Activated T-cell treated with anti-CD3 and anti-CD28 coated beads, Interleukin-2, amount 50 U/mL, for 24 hours (primary cell): ENCODE data around the gene TIMM21.

Experiments used
- DNase-seq: peaks from one replicate; pipeline ENCODE4 v3.0.0-alpha.2; 2020
- H3K27ac Mint-ChIP-seq: 2 replicates; pipeline ENCODE4 v1.8.0; 2020; ENCODE audit warnings: mild to moderate bottlenecking, mixed read lengths
- H3K27me3 Mint-ChIP-seq: 2 replicates; pipeline ENCODE4 v1.8.0; 2020; ENCODE audit warnings: mixed read lengths
- H3K36me3 Mint-ChIP-seq: 2 replicates; pipeline ENCODE4 v1.8.0; 2020; ENCODE audit warnings: low read depth, mixed read lengths
- H3K4me1 Mint-ChIP-seq: 2 replicates; pipeline ENCODE4 v1.8.0; 2020; ENCODE audit warnings: low read depth, mixed read lengths
- H3K4me3 Mint-ChIP-seq: 2 replicates; pipeline ENCODE4 v1.8.0; 2020; ENCODE audit warnings: mild to moderate bottlenecking, moderate library complexity, mixed read lengths
- H3K9me3 Mint-ChIP-seq: 2 replicates; pipeline ENCODE4 v1.8.0; 2020; ENCODE audit warnings: mixed read lengths

The TIMM21 gene, protein sequence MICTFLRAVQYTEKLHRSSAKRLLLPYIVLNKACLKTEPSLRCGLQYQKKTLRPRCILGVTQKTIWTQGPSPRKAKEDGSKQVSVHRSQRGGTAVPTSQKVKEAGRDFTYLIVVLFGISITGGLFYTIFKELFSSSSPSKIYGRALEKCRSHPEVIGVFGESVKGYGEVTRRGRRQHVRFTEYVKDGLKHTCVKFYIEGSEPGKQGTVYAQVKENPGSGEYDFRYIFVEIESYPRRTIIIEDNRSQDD

DNA sequence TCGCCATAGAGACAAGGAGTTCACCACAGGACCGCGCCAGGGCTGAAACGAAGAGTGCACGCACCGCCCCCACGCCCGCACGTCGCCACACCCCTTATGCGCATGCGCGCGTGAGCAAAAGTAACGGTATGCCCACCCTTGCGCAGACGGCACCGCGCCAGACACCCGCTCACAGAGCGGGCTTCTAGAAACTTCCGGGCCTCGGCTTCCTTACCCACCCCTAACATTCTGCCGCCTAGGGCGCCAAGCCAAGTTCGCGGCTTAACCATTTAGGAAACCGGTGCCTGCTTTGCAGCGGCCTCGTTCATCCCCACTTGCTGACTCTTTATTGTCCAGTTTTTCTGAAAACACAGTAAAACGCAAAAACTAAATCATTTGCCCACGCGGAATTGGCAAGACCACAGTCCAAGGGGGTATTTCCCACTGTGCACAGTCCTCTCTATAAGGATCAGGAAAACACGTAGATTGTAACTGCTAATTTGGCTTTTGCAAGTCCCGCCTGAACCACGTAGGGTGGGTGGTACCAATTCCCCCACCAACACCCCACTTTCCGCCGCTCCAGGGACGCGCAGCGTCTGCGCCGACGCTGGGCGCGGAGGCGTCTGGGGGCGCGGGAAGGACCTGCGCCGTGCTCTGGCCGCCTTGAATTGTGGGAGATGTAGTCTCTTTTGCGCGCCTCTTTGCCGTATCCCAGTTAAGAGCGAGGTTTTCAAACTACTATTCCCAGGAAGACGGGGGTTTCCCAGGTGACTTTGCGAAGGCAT, at the start of gene TIMM21, which contains the start of gene FBXO15:
Gene TIMM21 (plus strand): TSS at position 745 of the 764 bp plus-strand sequence. CDS start 286 bp downstream, outside the sequence.
Gene FBXO15 (minus strand): TSS at position 56 of the 764 bp plus-strand sequence. CDS start 49 bp downstream, at position 7.
- Mint-ChIP-seq H3K27ac (peak within 1 kb of the TSS; percentile 100), H3K9me3 (no peaks in the 10 kb centered on the region), H3K4me1 (peaks cover 55% of the 10 kb centered on the region), H3K36me3 (peaks cover 54% of the 10 kb centered on the region), H3K4me3 (peak within 1 kb of the TSS; percentile 99), H3K27me3 (no peaks in the 10 kb centered on the region)
- DNase-seq = peak; percentile 95

DNA sequence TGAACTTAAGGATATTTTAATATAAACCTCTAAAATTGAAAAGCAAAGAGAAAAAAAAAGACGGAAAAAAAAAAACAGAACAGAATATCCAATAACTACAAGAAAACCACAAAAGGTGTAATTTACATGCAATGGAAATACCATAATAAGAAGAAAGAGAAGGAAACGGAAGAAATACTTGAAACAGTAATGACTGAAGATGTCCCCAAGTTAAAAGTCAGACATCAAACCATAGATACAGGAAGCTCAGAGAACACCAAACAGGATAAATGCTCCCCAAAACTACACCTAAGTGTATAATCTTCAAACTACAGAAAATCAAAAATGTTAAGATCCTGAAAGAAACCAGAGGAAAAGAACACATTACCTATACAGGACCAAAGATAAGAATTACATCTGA, 39.9 kb upstream of the TIMM21 start:
- no peak for DNase-seq
- Mint-ChIP-seq H3K27ac (no peak overlapping the region), H3K4me3 (no peak overlapping the region), H3K27me3 (no peaks in the 10 kb centered on the region), H3K9me3 (peaks cover 32% of the 10 kb centered on the region), H3K36me3 (peaks cover 6% of the 10 kb centered on the region), H3K4me1 (peaks cover 14% of the 10 kb centered on the region)

DNA sequence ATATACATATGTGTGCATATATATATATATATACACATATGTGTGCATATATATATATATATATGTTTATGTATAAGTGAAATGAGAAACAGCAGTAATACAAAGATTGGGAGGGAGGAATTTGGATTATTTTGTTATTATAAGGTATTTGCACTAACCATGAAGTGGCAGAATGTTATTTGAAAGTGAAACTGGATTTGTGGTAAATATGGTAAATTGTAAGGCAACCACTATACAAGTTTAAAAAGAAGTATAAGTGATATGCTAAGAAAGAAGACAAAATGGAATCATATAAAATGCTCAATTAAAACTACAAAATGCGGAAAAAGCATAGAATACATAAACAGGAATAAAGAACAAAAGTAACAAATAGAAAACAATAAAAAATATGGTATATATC, 38.2 kb upstream of the TIMM21 start:
- Mint-ChIP-seq H3K27me3 (no peaks in the 10 kb centered on the region), H3K36me3 (peaks cover 6% of the 10 kb centered on the region), H3K4me1 (peaks cover 18% of the 10 kb centered on the region), H3K27ac (no peak overlapping the region), H3K9me3 (peaks cover 29% of the 10 kb centered on the region), H3K4me3 (no peak overlapping the region)
- DNase-seq = no peak

- H3K9me3 Mint-ChIP-seq = peaks cover 29% of the 10 kb centered on the region
- H3K27me3 Mint-ChIP-seq = no peaks in the 10 kb centered on the region
- H3K27ac Mint-ChIP-seq = no peak overlapping the region
- peaks cover 6% of the 10 kb centered on the region for H3K36me3 Mint-ChIP-seq
- peaks cover 18% of the 10 kb centered on the region for H3K4me1 Mint-ChIP-seq
- DNase-seq = no peak
- H3K4me3 Mint-ChIP-seq = no peak overlapping the region
Measured at GRCh38 chr18:74110976-74111375, 37.3 kb upstream of the TIMM21 start.

GRCh38 chr18:74113711-74114110, 34.6 kb upstream of the TIMM21 start:
- DNase-seq = no peak
- peaks cover 17% of the 10 kb centered on the region for H3K9me3 Mint-ChIP-seq
- H3K4me3 Mint-ChIP-seq = no peak overlapping the region

DNA sequence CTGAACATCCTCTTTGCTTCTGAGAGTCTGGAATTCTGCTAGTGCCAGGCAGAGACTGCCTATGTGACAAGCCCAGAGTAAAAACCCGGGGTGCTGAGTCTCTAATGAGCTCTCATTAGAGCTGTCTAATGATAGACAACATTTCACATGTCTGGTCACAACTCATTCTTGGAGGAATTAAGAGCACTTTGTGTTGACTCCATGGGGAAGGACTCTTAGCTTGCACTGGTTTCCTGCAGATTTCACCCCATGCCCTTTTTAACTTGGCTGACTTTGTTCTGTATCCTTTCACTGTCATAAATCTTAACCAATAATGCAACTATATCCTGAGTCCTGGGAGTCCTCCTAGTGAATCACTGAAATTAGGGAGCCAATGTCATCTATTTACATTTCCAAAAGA, 34.2 kb upstream of the TIMM21 start:
- Mint-ChIP-seq H3K36me3 (peaks cover 1% of the 10 kb centered on the region), H3K9me3 (peaks cover 13% of the 10 kb centered on the region), H3K27me3 (no peaks in the 10 kb centered on the region), H3K27ac (no peak overlapping the region), H3K4me3 (no peak overlapping the region), H3K4me1 (peaks cover 4% of the 10 kb centered on the region)
- no peak for DNase-seq

More at GRCh38 chr18:74113711-74114110, 34.6 kb upstream of the TIMM21 start:
- H3K27ac Mint-ChIP-seq = no peak overlapping the region
- no peaks in the 10 kb centered on the region for H3K27me3 Mint-ChIP-seq
- peaks cover 4% of the 10 kb centered on the region for H3K36me3 Mint-ChIP-seq
- peaks cover 7% of the 10 kb centered on the region for H3K4me1 Mint-ChIP-seq

DNA sequence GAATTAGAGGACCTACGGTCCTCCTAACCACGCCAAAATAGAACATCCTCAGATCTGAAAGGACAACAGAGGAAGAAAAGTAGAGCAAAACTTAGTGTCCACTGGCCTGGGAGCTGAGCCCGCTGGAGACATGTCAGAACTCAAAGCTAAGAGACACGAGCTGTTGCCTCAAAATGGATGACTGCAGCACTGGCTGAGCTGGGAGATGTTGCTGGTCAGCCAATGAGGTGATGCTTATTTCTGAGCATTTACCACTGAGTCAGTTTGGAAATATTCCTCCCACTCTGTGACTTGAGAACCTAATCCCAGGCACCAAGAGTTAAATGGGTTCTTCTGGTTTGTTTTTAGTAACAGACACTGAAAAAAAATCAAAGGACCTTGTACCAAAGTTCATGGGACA, 33.3 kb upstream of the TIMM21 start:
- no peaks in the 10 kb centered on the region for H3K36me3 Mint-ChIP-seq
- H3K4me3 Mint-ChIP-seq = no peak overlapping the region
- DNase-seq = no peak

DNA sequence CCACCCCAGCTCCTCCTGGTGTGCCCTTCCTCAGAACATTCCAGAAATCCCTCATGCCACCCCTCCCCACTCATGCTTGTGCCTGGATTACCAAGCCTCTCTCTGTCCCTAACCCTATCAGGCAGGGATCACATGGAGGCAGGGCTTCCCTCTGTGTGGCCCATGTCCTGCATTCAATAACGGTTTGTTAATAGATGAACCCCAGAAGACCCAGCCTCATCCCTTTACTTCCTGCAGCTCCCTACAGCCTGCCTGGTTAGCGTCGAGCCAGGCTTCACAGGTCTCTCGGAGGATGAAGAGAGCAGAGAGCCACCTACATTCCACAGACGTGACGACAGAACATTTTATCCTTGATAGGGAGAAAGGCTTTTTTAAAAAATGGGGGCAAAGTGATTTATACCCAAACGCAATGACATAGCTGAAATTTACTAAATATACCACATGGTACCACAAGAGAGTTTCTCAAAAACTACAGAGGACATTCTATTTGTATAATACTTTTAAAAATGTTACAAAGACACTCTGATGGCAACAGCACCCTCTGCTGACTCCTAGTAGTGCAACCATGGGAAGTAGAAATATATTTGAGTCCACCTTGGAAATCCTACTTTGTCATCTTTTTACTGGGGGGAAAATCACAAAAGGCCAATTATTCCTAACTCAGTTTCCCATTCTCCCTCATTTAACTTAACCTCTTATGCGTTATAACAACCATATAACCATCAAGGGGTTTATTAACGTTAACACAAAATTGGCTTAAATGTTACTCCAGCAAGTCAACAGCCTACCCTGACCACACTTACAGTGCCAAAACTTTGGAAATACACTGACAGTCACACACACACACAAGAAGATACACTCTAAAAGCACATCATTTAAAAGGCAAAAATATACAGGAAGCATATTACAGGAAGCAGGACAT, 31.4 kb upstream of the TIMM21 start:
- Mint-ChIP-seq H3K27ac (no peak overlapping the region), H3K27me3 (peaks cover 1% of the 10 kb centered on the region), H3K36me3 (no peaks in the 10 kb centered on the region), H3K9me3 (peaks cover 6% of the 10 kb centered on the region), H3K4me3 (no peak overlapping the region), H3K4me1 (peaks cover 15% of the 10 kb centered on the region)
- no peak for DNase-seq

More for the DNA sequence above, 33.3 kb upstream of the TIMM21 start:
- Mint-ChIP-seq H3K27ac (no peak overlapping the region), H3K9me3 (peaks cover 12% of the 10 kb centered on the region), H3K27me3 (no peaks in the 10 kb centered on the region), H3K4me1 (peaks cover 5% of the 10 kb centered on the region)

DNA sequence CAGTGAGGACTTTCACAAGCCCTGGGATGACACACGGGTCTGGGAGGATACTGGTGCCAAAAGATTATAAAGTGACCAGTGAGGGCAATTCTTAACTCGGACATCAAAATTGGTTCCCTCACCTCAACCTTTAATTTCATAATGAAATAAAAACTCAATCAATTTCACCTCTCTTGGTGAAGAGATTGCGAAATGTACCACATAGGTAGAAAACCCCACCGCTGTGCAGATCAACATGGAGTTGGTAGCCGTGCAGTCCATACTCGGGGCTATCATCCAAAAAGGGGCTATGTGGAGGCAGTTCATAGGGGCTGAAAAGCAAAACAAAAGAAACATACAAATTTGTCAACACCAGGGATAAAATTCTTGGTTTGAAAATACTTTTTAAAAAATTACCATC, 25.1 kb upstream of the TIMM21 start:
- Mint-ChIP-seq H3K9me3 (no peaks in the 10 kb centered on the region), H3K27ac (no peak overlapping the region), H3K4me3 (no peak overlapping the region), H3K4me1 (peaks cover 13% of the 10 kb centered on the region), H3K36me3 (no peaks in the 10 kb centered on the region), H3K27me3 (peaks cover 4% of the 10 kb centered on the region)
- DNase-seq = no peak

GRCh38 chr18:74124642-74125041, 23.7 kb upstream of the TIMM21 start:
- H3K9me3 Mint-ChIP-seq = no peaks in the 10 kb centered on the region
- no peak overlapping the region for H3K4me3 Mint-ChIP-seq
- H3K27me3 Mint-ChIP-seq = peaks cover 4% of the 10 kb centered on the region
- H3K36me3 Mint-ChIP-seq = no peaks in the 10 kb centered on the region
- no peak for DNase-seq
- no peak overlapping the region for H3K27ac Mint-ChIP-seq
- H3K4me1 Mint-ChIP-seq = peaks cover 13% of the 10 kb centered on the region

- peaks cover 6% of the 10 kb centered on the region for H3K4me1 Mint-ChIP-seq
Measured at GRCh38 chr18:74126684-74127655, 21.4 kb upstream of the TIMM21 start.

GRCh38 chr18:74128159-74128558, 20.2 kb upstream of the TIMM21 start:
- DNase-seq = no peak
- Mint-ChIP-seq H3K4me3 (no peak overlapping the region), H3K9me3 (no peaks in the 10 kb centered on the region), H3K36me3 (no peaks in the 10 kb centered on the region), H3K27ac (no peak overlapping the region), H3K4me1 (peaks cover 5% of the 10 kb centered on the region), H3K27me3 (no peaks in the 10 kb centered on the region)

More at GRCh38 chr18:74126684-74127655, 21.4 kb upstream of the TIMM21 start:
- Mint-ChIP-seq H3K27me3 (peaks cover 2% of the 10 kb centered on the region), H3K9me3 (no peaks in the 10 kb centered on the region), H3K27ac (no peak overlapping the region), H3K36me3 (no peaks in the 10 kb centered on the region), H3K4me3 (no peak overlapping the region)
- DNase-seq = no peak

GRCh38 chr18:74131124-74131523, 17.2 kb upstream of the TIMM21 start:
- H3K4me3 Mint-ChIP-seq = no peak overlapping the region
- no peaks in the 10 kb centered on the region for H3K36me3 Mint-ChIP-seq
- no peak for DNase-seq
- H3K4me1 Mint-ChIP-seq = peaks cover 5% of the 10 kb centered on the region
- no peak overlapping the region for H3K27ac Mint-ChIP-seq
- H3K9me3 Mint-ChIP-seq = no peaks in the 10 kb centered on the region
- no peaks in the 10 kb centered on the region for H3K27me3 Mint-ChIP-seq
